ENCODE data around the gene MGMT.

The MGMT gene

GRCh38 chr10:129784291-129784690 is 317.2 kb downstream of the MGMT start:
- no peak for DNase-seq (ENCODE audit: extremely low read depth, low read depth)
- no peak for TF ChIP-seq CTCF (IDR thresholded peaks at IDR 0.05; ENCODE audit: low read depth, low read length)

GRCh38 chr10:129784891-129785290 is 317.9 kb downstream of the MGMT start:
- TF ChIP-seq CTCF (IDR thresholded peaks at IDR 0.05; ENCODE audit: low read depth, low read length) = no peak

GRCh38 chr10:129785536-129785981 is 318.5 kb downstream of the MGMT start:
- TF ChIP-seq CTCF (IDR thresholded peaks at IDR 0.05; ENCODE audit: low read depth, low read length) = no peak
- no peak for DNase-seq (ENCODE audit: extremely low read depth, low read depth)

More at GRCh38 chr10:129784891-129785290, 317.9 kb downstream of the MGMT start:
- no peak for DNase-seq (ENCODE audit: extremely low read depth, low read depth)

GRCh38 chr10:129786216-129786615 is 319.2 kb downstream of the MGMT start:
- TF ChIP-seq CTCF (IDR thresholded peaks at IDR 0.05; ENCODE audit: low read depth, low read length) = no peak
- DNase-seq (ENCODE audit: extremely low read depth, low read depth) = no peak

GRCh38 chr10:129787557-129787956 is 320.5 kb downstream of the MGMT start:
- no peak for DNase-seq (ENCODE audit: extremely low read depth, low read depth)
- TF ChIP-seq CTCF (IDR thresholded peaks at IDR 0.05; ENCODE audit: low read depth, low read length) = no peak

- no peak for DNase-seq (ENCODE audit: extremely low read depth, low read depth)
- no peak for TF ChIP-seq CTCF (IDR thresholded peaks at IDR 0.05; ENCODE audit: low read depth, low read length)
These were observed 321.2 kb downstream of the MGMT start for GRCh38 chr10:129788215-129788614.

- no peak for DNase-seq (ENCODE audit: extremely low read depth, low read depth)
- no peak for TF ChIP-seq CTCF (IDR thresholded peaks at IDR 0.05; ENCODE audit: low read depth, low read length)
These were observed 323.8 kb downstream of the MGMT start for GRCh38 chr10:129790715-129791446.
